GM23338 (cell line): ENCODE data around the gene VMP1. TPM values are rescaled to one million over a fixed set of nuclear protein-coding genes. Genes with fewer than 3 reads are reported as not detected.

Source experiments
- ATAC-seq: fragments of 200-7000 bp; cut with Tn5 transposase; 3 replicates; pipeline ENCODE4 v1.9.1; 2020
- DNase-seq: peaks from one replicate; pipeline ENCODE4 v3.0.0-alpha.2; 2015; ENCODE audit warnings: low spot score
- H2AFZ ChIP-seq: fragments of 200-600 bp; sonication (generic); 2 replicates; pipeline ENCODE4 v1.8.0; 2016; ENCODE audit warnings: antibody characterized with exemption, mild to moderate bottlenecking, moderate library complexity
- H3F3A ChIP-seq: fragments of 200-600 bp; sonication (generic); replicated peaks from 2 replicates; pipeline ENCODE4 v1.8.0; 2017; ENCODE audit warnings: antibody characterized with exemption, mixed run types, low read depth
- H3K27ac ChIP-seq: fragments of 200-600 bp; sonication (generic); 2 replicates; pipeline ENCODE4 v1.6.1; 2016; ENCODE audit warnings: low read depth
- H3K27me3 ChIP-seq: fragments of 200-600 bp; sonication (generic); 2 replicates; pipeline ENCODE4 v1.8.0; 2016; ENCODE audit warnings: mild to moderate bottlenecking, mixed run types, moderate library complexity; ENCODE audit not compliant: insufficient read depth
- H3K36me3 ChIP-seq: fragments of 200-600 bp; sonication (generic); 2 replicates; pipeline ENCODE4 v1.8.0; 2016; ENCODE audit warnings: mild to moderate bottlenecking; ENCODE audit not compliant: insufficient read depth
- H3K4me1 ChIP-seq: fragments of 200-600 bp; sonication (generic); 2 replicates; pipeline ENCODE4 v1.8.0; 2016; ENCODE audit warnings: mild to moderate bottlenecking, moderate library complexity; ENCODE audit not compliant: insufficient read depth
- H3K4me2 ChIP-seq: fragments of 200-600 bp; sonication (generic); 2 replicates; pipeline ENCODE4 v1.7.1; 2017; ENCODE audit warnings: mixed run types
- H3K4me3 ChIP-seq: fragments of 200-600 bp; sonication (generic); 2 replicates; pipeline ENCODE4 v1.6.1; 2016; ENCODE audit warnings: mixed run types
- H3K79me2 ChIP-seq: fragments of 200-600 bp; sonication (generic); replicated peaks from 2 replicates; pipeline ENCODE4 v1.8.0; 2017; ENCODE audit warnings: mild to moderate bottlenecking; ENCODE audit not compliant: insufficient read depth
- H3K9me2 ChIP-seq: fragments of 200-600 bp; sonication (generic); 2 replicates; pipeline ENCODE4 v1.8.0; 2017; ENCODE audit not compliant: insufficient read depth
- H4K20me1 ChIP-seq: fragments of 200-600 bp; sonication (generic); replicated peaks from 2 replicates; pipeline ENCODE4 v1.8.0; 2017; ENCODE audit warnings: mild to moderate bottlenecking; ENCODE audit not compliant: insufficient read depth
- H3K27ac Mint-ChIP-seq: 2 replicates; pipeline ENCODE4 v1.8.0; 2020; ENCODE audit warnings: inconsistent platforms, mild to moderate bottlenecking, moderate library complexity, mixed read lengths
- H3K27me3 Mint-ChIP-seq: 3 replicates; pipeline ENCODE4 v1.8.0; 2022; ENCODE audit warnings: low read depth, mild to moderate bottlenecking, moderate library complexity, mixed read lengths, inconsistent platforms; ENCODE audit not compliant: insufficient read depth, poor library complexity
- H3K36me3 Mint-ChIP-seq: 3 replicates; pipeline ENCODE4 v1.8.0; 2021; ENCODE audit warnings: low read depth, mild to moderate bottlenecking, inconsistent platforms, moderate library complexity, mixed read lengths
- H3K4me1 Mint-ChIP-seq: 3 replicates; pipeline ENCODE4 v1.8.0; 2020; ENCODE audit warnings: mild to moderate bottlenecking, inconsistent platforms, mixed read lengths
- H3K4me3 Mint-ChIP-seq: 3 replicates; pipeline ENCODE4 v1.8.0; 2021; ENCODE audit warnings: moderate library complexity, mild to moderate bottlenecking, inconsistent platforms, mixed read lengths
- H3K9me3 Mint-ChIP-seq: 3 replicates; pipeline ENCODE4 v1.8.0; 2020; ENCODE audit warnings: moderate library complexity, mild to moderate bottlenecking, inconsistent platforms, mixed read lengths
- CREB1 ChIP-seq: fragments of 250-450 bp; sonication (Bioruptor Pico); IDR thresholded peaks from 2 replicates; pipeline ENCODE4 v1.5.0; 2020; ENCODE audit warnings: low read depth, mild to moderate bottlenecking, moderate library complexity
- EZH2 ChIP-seq: fragments of 200-600 bp; sonication (generic); IDR thresholded peaks from one replicate; pipeline ENCODE4 v1.8.0; 2017; ENCODE audit warnings: antibody characterized with exemption, mild to moderate bottlenecking, low read depth; ENCODE audit not compliant: unreplicated experiment
- EZH2phosphoT487 ChIP-seq: fragments of 200-600 bp; sonication (generic); IDR thresholded peaks from one replicate; pipeline ENCODE4 v1.8.1; 2018; ENCODE audit warnings: antibody characterized with exemption; ENCODE audit not compliant: unreplicated experiment
- JUNB ChIP-seq: IDR thresholded peaks from one replicate; pipeline ENCODE4 v1.6.1; 2016; ENCODE audit warnings: antibody characterized with exemption; ENCODE audit not compliant: unreplicated experiment
- NANOG ChIP-seq: IDR thresholded peaks from 2 replicates; pipeline ENCODE4 v1.6.1; 2016; ENCODE audit warnings: antibody characterized with exemption, borderline replicate concordance
- ZNF331 ChIP-seq: fragments of 250-450 bp; sonication (Bioruptor Pico); IDR thresholded peaks from 2 replicates; pipeline ENCODE4 v1.5.0; 2020; ENCODE audit warnings: low read depth, mild to moderate bottlenecking, moderate library complexity
- polyA plus RNA-seq: library from polyadenylated mRNA; unstranded; fragments of >200 nt; fragmentation: Nextera tagmentation; extraction: Ambion mirVana; gene quantifications from 2 replicates; pipeline ENCODE4 v1.2.1, GENCODE V29; 2016
- total RNA-seq: library from RNA; depleted of rRNA; stranded (reverse); fragments of >200 nt; shearing (Covaris generic); gene quantifications from 2 replicates; pipeline ENCODE4 v1.2.3, GENCODE V29; 2014
- TF ChIP-seq, protein P1 (sequence below): fragments of 250-450 bp; sonication (Bioruptor Pico); IDR thresholded peaks from 2 replicates; pipeline ENCODE4 v1.5.0; 2020; ENCODE audit warnings: mild to moderate bottlenecking, moderate library complexity
- TF ChIP-seq, protein P2 (sequence below): IDR thresholded peaks from one replicate; pipeline ENCODE4 v1.6.1; 2018; ENCODE audit warnings: antibody characterized with exemption; ENCODE audit not compliant: unreplicated experiment
- TF ChIP-seq, protein P3 (sequence below): IDR thresholded peaks from 2 replicates; pipeline ENCODE4 v1.6.1; 2016; ENCODE audit warnings: antibody characterized with exemption

VMP1 gene
- total and polyA plus RNA-seq, 2 experiments from 2014 or later, result 70.1 to 112 TPM

DNA sequence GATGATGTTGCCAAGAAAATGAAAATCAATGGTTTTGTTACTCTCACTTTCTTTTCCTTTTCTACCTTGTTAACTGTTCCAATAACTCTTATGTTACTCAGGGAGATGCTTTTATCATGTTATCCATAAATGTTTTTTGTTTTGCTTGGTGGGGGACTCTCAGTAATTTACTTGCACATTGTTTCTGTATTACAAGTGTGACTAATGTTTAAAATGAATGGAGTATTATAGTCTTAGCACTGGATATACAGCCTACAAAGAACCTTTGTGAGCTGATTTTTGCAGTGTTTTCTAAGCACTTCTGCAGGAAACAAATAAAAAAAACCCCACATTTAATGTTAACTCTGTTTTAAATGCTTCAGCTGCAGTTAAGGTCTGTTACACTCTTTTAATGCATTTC, 12.1 kb downstream of the VMP1 start:
- H3K4me1 Mint-ChIP-seq, result peaks cover 9% of the 10 kb centered on the region; the same call in 2 of the 3 replicates

More for the DNA sequence above, 12.1 kb downstream of the VMP1 start:
- H3K4me3 Mint-ChIP-seq, result no peak overlapping the region
- Histone ChIP-seq H4K20me1 (peaks cover 12% of the 10 kb centered on the region), H3K36me3 (no peaks in the 10 kb centered on the region), H3K4me1 (peaks cover 16% of the 10 kb centered on the region), H3K9me2 (no peaks in the 10 kb centered on the region), H3K27me3 (no peaks in the 10 kb centered on the region), H3K79me2 (peaks cover 91% of the 10 kb centered on the region), H3K4me3 (no peak overlapping the region), H3K27ac (no peak overlapping the region), H3F3A (no peaks in the 10 kb centered on the region), H2AFZ (no peak overlapping the region), H3K4me2 (no peak overlapping the region)
- TF ChIP-seq, protein P1, sequence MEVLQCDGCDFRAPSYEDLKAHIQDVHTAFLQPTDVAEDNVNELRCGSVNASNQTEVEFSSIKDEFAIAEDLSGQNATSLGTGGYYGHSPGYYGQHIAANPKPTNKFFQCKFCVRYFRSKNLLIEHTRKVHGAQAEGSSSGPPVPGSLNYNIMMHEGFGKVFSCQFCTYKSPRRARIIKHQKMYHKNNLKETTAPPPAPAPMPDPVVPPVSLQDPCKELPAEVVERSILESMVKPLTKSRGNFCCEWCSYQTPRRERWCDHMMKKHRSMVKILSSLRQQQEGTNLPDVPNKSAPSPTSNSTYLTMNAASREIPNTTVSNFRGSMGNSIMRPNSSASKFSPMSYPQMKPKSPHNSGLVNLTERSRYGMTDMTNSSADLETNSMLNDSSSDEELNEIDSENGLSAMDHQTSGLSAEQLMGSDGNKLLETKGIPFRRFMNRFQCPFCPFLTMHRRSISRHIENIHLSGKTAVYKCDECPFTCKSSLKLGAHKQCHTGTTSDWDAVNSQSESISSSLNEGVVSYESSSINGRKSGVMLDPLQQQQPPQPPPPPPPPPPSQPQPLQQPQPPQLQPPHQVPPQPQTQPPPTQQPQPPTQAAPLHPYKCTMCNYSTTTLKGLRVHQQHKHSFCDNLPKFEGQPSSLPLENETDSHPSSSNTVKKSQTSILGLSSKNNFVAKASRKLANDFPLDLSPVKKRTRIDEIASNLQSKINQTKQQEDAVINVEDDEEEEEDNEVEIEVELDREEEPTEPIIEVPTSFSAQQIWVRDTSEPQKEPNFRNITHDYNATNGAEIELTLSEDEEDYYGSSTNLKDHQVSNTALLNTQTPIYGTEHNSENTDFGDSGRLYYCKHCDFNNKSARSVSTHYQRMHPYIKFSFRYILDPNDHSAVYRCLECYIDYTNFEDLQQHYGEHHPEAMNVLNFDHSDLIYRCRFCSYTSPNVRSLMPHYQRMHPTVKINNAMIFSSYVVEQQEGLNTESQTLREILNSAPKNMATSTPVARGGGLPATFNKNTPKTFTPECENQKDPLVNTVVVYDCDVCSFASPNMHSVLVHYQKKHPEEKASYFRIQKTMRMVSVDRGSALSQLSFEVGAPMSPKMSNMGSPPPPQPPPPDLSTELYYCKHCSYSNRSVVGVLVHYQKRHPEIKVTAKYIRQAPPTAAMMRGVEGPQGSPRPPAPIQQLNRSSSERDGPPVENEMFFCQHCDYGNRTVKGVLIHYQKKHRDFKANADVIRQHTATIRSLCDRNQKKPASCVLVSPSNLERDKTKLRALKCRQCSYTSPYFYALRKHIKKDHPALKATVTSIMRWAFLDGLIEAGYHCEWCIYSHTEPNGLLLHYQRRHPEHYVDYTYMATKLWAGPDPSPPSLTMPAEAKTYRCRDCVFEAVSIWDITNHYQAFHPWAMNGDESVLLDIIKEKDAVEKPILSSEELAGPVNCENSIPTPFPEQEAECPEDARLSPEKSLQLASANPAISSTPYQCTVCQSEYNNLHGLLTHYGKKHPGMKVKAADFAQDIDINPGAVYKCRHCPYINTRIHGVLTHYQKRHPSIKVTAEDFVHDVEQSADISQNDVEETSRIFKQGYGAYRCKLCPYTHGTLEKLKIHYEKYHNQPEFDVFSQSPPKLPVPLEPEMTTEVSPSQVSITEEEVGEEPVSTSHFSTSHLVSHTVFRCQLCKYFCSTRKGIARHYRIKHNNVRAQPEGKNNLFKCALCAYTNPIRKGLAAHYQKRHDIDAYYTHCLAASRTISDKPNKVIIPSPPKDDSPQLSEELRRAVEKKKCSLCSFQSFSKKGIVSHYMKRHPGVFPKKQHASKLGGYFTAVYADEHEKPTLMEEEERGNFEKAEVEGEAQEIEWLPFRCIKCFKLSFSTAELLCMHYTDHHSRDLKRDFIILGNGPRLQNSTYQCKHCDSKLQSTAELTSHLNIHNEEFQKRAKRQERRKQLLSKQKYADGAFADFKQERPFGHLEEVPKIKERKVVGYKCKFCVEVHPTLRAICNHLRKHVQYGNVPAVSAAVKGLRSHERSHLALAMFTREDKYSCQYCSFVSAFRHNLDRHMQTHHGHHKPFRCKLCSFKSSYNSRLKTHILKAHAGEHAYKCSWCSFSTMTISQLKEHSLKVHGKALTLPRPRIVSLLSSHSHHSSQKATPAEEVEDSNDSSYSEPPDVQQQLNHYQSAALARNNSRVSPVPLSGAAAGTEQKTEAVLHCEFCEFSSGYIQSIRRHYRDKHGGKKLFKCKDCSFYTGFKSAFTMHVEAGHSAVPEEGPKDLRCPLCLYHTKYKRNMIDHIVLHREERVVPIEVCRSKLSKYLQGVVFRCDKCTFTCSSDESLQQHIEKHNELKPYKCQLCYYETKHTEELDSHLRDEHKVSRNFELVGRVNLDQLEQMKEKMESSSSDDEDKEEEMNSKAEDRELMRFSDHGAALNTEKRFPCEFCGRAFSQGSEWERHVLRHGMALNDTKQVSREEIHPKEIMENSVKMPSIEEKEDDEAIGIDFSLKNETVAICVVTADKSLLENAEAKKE, result no peak
- no peak for TF ChIP-seq JUNB
- TF ChIP-seq EZH2, result no peak
- no peak for TF ChIP-seq NANOG
- no peak for TF ChIP-seq CREB1 (CRISPR knock-in tag)
- TF ChIP-seq, protein P2, sequence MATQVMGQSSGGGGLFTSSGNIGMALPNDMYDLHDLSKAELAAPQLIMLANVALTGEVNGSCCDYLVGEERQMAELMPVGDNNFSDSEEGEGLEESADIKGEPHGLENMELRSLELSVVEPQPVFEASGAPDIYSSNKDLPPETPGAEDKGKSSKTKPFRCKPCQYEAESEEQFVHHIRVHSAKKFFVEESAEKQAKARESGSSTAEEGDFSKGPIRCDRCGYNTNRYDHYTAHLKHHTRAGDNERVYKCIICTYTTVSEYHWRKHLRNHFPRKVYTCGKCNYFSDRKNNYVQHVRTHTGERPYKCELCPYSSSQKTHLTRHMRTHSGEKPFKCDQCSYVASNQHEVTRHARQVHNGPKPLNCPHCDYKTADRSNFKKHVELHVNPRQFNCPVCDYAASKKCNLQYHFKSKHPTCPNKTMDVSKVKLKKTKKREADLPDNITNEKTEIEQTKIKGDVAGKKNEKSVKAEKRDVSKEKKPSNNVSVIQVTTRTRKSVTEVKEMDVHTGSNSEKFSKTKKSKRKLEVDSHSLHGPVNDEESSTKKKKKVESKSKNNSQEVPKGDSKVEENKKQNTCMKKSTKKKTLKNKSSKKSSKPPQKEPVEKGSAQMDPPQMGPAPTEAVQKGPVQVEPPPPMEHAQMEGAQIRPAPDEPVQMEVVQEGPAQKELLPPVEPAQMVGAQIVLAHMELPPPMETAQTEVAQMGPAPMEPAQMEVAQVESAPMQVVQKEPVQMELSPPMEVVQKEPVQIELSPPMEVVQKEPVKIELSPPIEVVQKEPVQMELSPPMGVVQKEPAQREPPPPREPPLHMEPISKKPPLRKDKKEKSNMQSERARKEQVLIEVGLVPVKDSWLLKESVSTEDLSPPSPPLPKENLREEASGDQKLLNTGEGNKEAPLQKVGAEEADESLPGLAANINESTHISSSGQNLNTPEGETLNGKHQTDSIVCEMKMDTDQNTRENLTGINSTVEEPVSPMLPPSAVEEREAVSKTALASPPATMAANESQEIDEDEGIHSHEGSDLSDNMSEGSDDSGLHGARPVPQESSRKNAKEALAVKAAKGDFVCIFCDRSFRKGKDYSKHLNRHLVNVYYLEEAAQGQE, result no peak
- no peak for TF ChIP-seq EZH2phosphoT487
- TF ChIP-seq, protein P3, sequence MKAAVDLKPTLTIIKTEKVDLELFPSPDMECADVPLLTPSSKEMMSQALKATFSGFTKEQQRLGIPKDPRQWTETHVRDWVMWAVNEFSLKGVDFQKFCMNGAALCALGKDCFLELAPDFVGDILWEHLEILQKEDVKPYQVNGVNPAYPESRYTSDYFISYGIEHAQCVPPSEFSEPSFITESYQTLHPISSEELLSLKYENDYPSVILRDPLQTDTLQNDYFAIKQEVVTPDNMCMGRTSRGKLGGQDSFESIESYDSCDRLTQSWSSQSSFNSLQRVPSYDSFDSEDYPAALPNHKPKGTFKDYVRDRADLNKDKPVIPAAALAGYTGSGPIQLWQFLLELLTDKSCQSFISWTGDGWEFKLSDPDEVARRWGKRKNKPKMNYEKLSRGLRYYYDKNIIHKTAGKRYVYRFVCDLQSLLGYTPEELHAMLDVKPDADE, result no peak
- TF ChIP-seq ZNF331 (CRISPR knock-in tag), result no peak
- no peak for ATAC-seq
- H3K36me3 Mint-ChIP-seq, result peaks cover 3% of the 10 kb centered on the region; the same call in 1 of the 3 replicates
- no peak for DNase-seq
- no peak overlapping the region for H3K27ac Mint-ChIP-seq
- H3K27me3 Mint-ChIP-seq, result no peaks in the 10 kb centered on the region
- H3K9me3 Mint-ChIP-seq, result no peaks in the 10 kb centered on the region
